Forelimb muscle (tissue), 1 donor: ENCODE results near the gene PAEP. TPM values are rescaled to one million over a fixed set of nuclear protein-coding genes. Genes with fewer than 3 reads are reported as not detected.

ENCODE experiments used
- DNase-seq: peaks from one replicate; pipeline ENCODE4 v3.0.0-alpha.2; 2013; ENCODE audit warnings: low read depth
- polyA plus RNA-seq: library from polyadenylated mRNA; unstranded; fragments of 120-200 nt; gene quantifications from one replicate; pipeline ENCODE4 v1.2.1, GENCODE V29; 2013; ENCODE audit not compliant: insufficient read length

The PAEP gene
- polyA plus RNA-seq, 1 donor: not detected

DNA sequence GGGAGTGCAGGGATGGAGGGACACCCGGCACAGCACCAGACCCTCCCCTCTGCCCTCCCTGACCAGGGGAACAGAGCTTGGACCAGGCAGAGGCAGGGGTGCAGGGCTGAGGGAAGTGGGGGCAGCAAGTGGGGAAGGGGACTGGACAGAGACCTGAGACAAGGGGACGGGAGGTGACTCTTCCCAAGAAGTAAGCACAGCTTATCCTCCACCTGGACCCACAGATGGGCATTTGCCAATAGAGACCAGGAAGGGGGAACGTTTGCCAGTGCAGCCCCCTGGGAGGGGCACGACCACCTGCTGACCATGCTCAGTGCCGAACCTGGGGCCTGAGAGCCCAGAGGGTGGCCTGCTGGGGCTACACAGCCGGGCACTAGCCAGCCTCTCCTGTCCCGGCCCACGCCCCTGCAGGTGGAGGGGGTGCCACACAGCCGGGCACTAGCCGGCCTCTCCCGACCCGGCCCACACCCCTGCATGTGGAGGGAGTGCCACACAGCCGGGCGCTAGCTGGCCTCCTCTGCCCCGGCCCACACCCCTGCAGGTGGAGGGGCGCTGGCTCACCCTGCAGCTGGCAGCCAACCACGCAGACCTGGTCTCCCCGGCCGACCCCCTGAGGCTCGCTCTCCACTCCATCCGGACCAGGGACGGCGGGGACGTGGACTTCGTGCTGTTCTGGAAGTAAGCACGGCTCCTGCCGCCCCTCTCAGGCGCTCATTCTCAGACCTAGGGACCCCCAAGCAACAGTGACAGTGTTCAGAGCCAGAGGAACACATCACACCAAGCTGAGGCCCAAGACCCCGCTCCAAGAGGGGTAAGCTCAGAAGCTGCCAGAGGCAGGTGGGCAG, 53.5 kb downstream of the PAEP start:
- no peak for DNase-seq

DNA sequence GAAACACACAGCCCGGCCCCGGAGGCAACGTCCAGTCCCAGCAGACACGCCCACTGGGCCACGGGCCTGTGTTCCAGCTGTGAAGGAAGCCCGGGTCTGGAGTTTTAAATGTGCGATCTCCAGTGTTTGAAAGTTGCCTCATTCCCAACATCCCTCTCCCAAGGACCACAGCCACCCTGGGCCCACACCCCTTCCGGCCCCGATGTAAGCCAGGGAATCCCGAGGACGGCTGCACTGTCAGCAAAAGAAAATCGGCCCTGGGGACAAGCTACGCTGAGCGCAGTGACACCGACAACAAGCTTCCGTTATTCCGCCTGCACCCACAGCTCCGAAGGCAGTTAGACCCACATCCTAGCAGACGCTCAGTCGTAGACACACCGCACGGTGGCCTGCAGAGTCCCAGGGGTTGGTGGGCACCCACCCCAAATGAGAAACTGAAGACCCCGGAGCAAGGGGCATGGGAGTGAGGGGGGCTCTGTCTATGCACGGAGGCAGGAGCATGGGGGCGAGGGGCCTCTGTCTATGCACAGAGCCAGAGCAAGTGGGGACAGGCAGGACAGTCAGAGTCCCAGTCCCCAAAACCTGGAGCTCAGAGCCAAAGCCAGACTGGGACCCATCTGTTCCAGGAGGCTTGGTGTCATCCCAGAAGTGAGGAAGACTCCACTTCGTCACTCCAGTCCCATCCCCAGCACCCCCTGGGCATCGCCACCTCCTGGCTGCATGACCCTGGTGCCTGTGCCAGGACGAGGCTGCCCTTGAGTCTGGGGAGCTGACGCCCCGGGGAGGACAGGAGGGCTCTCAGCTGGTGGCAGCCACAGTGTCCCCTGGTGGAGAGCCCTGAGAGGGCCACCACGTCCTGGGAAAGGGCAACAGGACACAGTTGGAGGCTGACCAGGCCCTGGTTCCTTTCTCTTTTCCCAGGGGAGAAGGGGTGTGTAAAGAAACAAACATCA, 54.4 kb downstream of the PAEP start:
- DNase-seq: no peak

Other genes starting within 250 kb of the PAEP start
- gene PPP1R26, start 82.0 kb upstream of the PAEP start, polyA plus RNA-seq: 10.9 TPM
- gene MRPS2, start 61.1 kb upstream of the PAEP start, polyA plus RNA-seq: 32.5 TPM
- gene LCN1, start 40.3 kb upstream of the PAEP start, polyA plus RNA-seq: not detected
- not detected for gene OBP2A, start 15.6 kb upstream of the PAEP start, polyA plus RNA-seq
- not detected for gene GLT6D1, start 77.8 kb downstream of the PAEP start, polyA plus RNA-seq
- not detected for gene LCN9, start 101.6 kb downstream of the PAEP start, polyA plus RNA-seq
- gene SOHLH1, start 137.7 kb downstream of the PAEP start, polyA plus RNA-seq: not detected
- gene KCNT1, start 140.4 kb downstream of the PAEP start, polyA plus RNA-seq: 11.0 TPM